T-helper 9 cell (primary cell): ENCODE data around the gene GRIK4.

Experiments
- DNase-seq: peaks from one replicate; pipeline ENCODE4 v3.0.0-alpha.2; 2020

GRIK4 gene

GRCh38 chr11:120551191-120551590, 39.6 kb downstream of the GRIK4 start:
- no peak for DNase-seq

- DNase-seq, result no peak
Measured at GRCh38 chr11:120554766-120555432, 43.4 kb downstream of the GRIK4 start.

GRCh38 chr11:120555433-120555773, 43.9 kb downstream of the GRIK4 start:
- DNase-seq, result no peak

GRCh38 chr11:120556797-120557196, 45.2 kb downstream of the GRIK4 start:
- DNase-seq, result no peak

GRCh38 chr11:120558744-120559431, 47.3 kb downstream of the GRIK4 start:
- no peak for DNase-seq

- no peak for DNase-seq
Measured at GRCh38 chr11:120561286-120561685, 49.7 kb downstream of the GRIK4 start.

- DNase-seq, result no peak
Measured at GRCh38 chr11:120562806-120563425, 51.4 kb downstream of the GRIK4 start.

- DNase-seq, result no peak
Measured at GRCh38 chr11:120563703-120564572, 52.4 kb downstream of the GRIK4 start.

- DNase-seq, result no peak
Measured at GRCh38 chr11:120564573-120565311, 53.2 kb downstream of the GRIK4 start.

- DNase-seq, result no peak
Measured at GRCh38 chr11:120565466-120566155, 54.1 kb downstream of the GRIK4 start.

- DNase-seq, result no peak
Measured at GRCh38 chr11:120566176-120566575, 54.6 kb downstream of the GRIK4 start.

GRCh38 chr11:120568572-120569307, 57.2 kb downstream of the GRIK4 start:
- no peak for DNase-seq

GRCh38 chr11:120569861-120570260, 58.3 kb downstream of the GRIK4 start:
- no peak for DNase-seq

- DNase-seq, result no peak
Measured at GRCh38 chr11:120571476-120571875, 59.9 kb downstream of the GRIK4 start.

- no peak for DNase-seq
Measured at GRCh38 chr11:120573756-120574354, 62.3 kb downstream of the GRIK4 start.

GRCh38 chr11:120574876-120575275, 63.3 kb downstream of the GRIK4 start:
- DNase-seq, result no peak

- DNase-seq, result no peak
Measured at GRCh38 chr11:120575461-120575860, 63.9 kb downstream of the GRIK4 start.

GRCh38 chr11:120576606-120577005, 65.1 kb downstream of the GRIK4 start:
- DNase-seq, result no peak

GRCh38 chr11:120577041-120577440, 65.5 kb downstream of the GRIK4 start:
- no peak for DNase-seq

- DNase-seq, result no peak
Measured at GRCh38 chr11:120577624-120578363, 66.2 kb downstream of the GRIK4 start.
